ENCODE results near the gene RTL10. TPM values are rescaled to one million over a fixed set of nuclear protein-coding genes. Genes with fewer than 3 reads are reported as not detected.

RTL10 gene
- total RNA-seq, 1 donor from 2014 or later = 27.2 TPM

GRCh38 chr22:19879992-19880785 lies 25.5 kb upstream of the RTL10 start:
- H3K36me3 Mint-ChIP-seq (ENCODE audit: insufficient read depth) = no peaks in the 10 kb centered on the region
- no peak overlapping the region for H3K4me3 Mint-ChIP-seq (ENCODE audit: low read depth)
- peaks cover 14% of the 10 kb centered on the region for H3K4me1 Mint-ChIP-seq (ENCODE audit: low read depth)
- H3K9me3 Mint-ChIP-seq (ENCODE audit: low read depth) = no peaks in the 10 kb centered on the region
- H3K27ac Mint-ChIP-seq = peak overlapping the region; percentile 67
- peaks cover 19% of the 10 kb centered on the region for H3K27me3 Mint-ChIP-seq
- TF ChIP-seq CTCF (IDR thresholded peaks at IDR 0.05; ENCODE audit: unreplicated experiment) = no peak
- no peak for DNase-seq (ENCODE audit: low spot score, unreplicated experiment)

GRCh38 chr22:19879643-19879991 lies 24.9 kb upstream of the RTL10 start:
- H3K36me3 Mint-ChIP-seq (ENCODE audit: insufficient read depth) = no peaks in the 10 kb centered on the region
- H3K4me1 Mint-ChIP-seq (ENCODE audit: low read depth) = peaks cover 14% of the 10 kb centered on the region
- no peak for DNase-seq (ENCODE audit: low spot score, unreplicated experiment)
- no peak for TF ChIP-seq CTCF (IDR thresholded peaks at IDR 0.05; ENCODE audit: unreplicated experiment)
- H3K4me3 Mint-ChIP-seq (ENCODE audit: low read depth) = no peak overlapping the region
- no peaks in the 10 kb centered on the region for H3K9me3 Mint-ChIP-seq (ENCODE audit: low read depth)
- peaks cover 19% of the 10 kb centered on the region for H3K27me3 Mint-ChIP-seq
- H3K27ac Mint-ChIP-seq = no peak overlapping the region

GRCh38 chr22:19879246-19879570 lies 24.5 kb upstream of the RTL10 start:
- H3K27me3 Mint-ChIP-seq = peaks cover 19% of the 10 kb centered on the region
- H3K4me1 Mint-ChIP-seq (ENCODE audit: low read depth) = peaks cover 14% of the 10 kb centered on the region
- no peak overlapping the region for H3K27ac Mint-ChIP-seq
- no peak overlapping the region for H3K4me3 Mint-ChIP-seq (ENCODE audit: low read depth)
- no peak for TF ChIP-seq CTCF (IDR thresholded peaks at IDR 0.05; ENCODE audit: unreplicated experiment)
- H3K36me3 Mint-ChIP-seq (ENCODE audit: insufficient read depth) = no peaks in the 10 kb centered on the region
- DNase-seq (ENCODE audit: low spot score, unreplicated experiment) = no peak
- H3K9me3 Mint-ChIP-seq (ENCODE audit: low read depth) = no peaks in the 10 kb centered on the region

- Mint-ChIP-seq H3K27ac (no peak overlapping the region), H3K9me3 (ENCODE audit: low read depth) (no peaks in the 10 kb centered on the region), H3K4me1 (ENCODE audit: low read depth) (peaks cover 14% of the 10 kb centered on the region), H3K27me3 (peaks cover 19% of the 10 kb centered on the region), H3K4me3 (ENCODE audit: low read depth) (no peak overlapping the region), H3K36me3 (ENCODE audit: insufficient read depth) (no peaks in the 10 kb centered on the region)
- no peak for TF ChIP-seq CTCF (IDR thresholded peaks at IDR 0.05; ENCODE audit: unreplicated experiment)
- no peak for DNase-seq (ENCODE audit: low spot score, unreplicated experiment)
Observed at GRCh38 chr22:19878461-19879245, 24.0 kb upstream of the RTL10 start.

- no peak for DNase-seq (ENCODE audit: low spot score, unreplicated experiment)
- no peak overlapping the region for H3K4me3 Mint-ChIP-seq (ENCODE audit: low read depth)
- peaks cover 19% of the 10 kb centered on the region for H3K27me3 Mint-ChIP-seq
- no peaks in the 10 kb centered on the region for H3K36me3 Mint-ChIP-seq (ENCODE audit: insufficient read depth)
- no peak for TF ChIP-seq CTCF (IDR thresholded peaks at IDR 0.05; ENCODE audit: unreplicated experiment)
- no peak overlapping the region for H3K27ac Mint-ChIP-seq
- H3K4me1 Mint-ChIP-seq (ENCODE audit: low read depth) = peaks cover 14% of the 10 kb centered on the region
- no peaks in the 10 kb centered on the region for H3K9me3 Mint-ChIP-seq (ENCODE audit: low read depth)
Observed at GRCh38 chr22:19877626-19878339, 23.1 kb upstream of the RTL10 start.
